Ishikawa (cell line): Measurements from ENCODE around the gene RAB19.

Source experiments
- CEBPB ChIP-seq: IDR thresholded peaks from 2 replicates; pipeline ENCODE4 v1.6.1; 2012
- EP300 ChIP-seq: IDR thresholded peaks from 2 replicates; pipeline ENCODE4 v1.6.1; 2012; ENCODE audit warnings: borderline replicate concordance
- NFIC ChIP-seq: IDR thresholded peaks from 2 replicates; pipeline ENCODE4 v1.6.1; 2012
- RAD21 ChIP-seq: IDR thresholded peaks from 2 replicates; pipeline ENCODE4 v1.6.1; 2012; ENCODE audit warnings: low read depth
- TAF1 ChIP-seq: IDR thresholded peaks from 2 replicates; pipeline ENCODE4 v1.6.1; 2012; ENCODE audit warnings: low read depth, mild to moderate bottlenecking
- TCF12 ChIP-seq: IDR thresholded peaks from 2 replicates; pipeline ENCODE4 v1.6.1; 2012; ENCODE audit warnings: low read depth
- YY1 ChIP-seq: IDR thresholded peaks from 2 replicates; pipeline ENCODE4 v1.6.1; 2012; ENCODE audit warnings: low read depth
- ZBTB7A ChIP-seq: IDR thresholded peaks from 2 replicates; pipeline ENCODE4 v1.6.1; 2012; ENCODE audit warnings: low read depth
- TF ChIP-seq, protein P1 (sequence below): IDR thresholded peaks from 2 replicates; pipeline ENCODE4 v1.6.1; 2012; ENCODE audit warnings: low read depth, mild to moderate bottlenecking
- TF ChIP-seq, protein P2 (sequence below): IDR thresholded peaks from 2 replicates; pipeline ENCODE4 v1.6.1; 2012

DNA sequence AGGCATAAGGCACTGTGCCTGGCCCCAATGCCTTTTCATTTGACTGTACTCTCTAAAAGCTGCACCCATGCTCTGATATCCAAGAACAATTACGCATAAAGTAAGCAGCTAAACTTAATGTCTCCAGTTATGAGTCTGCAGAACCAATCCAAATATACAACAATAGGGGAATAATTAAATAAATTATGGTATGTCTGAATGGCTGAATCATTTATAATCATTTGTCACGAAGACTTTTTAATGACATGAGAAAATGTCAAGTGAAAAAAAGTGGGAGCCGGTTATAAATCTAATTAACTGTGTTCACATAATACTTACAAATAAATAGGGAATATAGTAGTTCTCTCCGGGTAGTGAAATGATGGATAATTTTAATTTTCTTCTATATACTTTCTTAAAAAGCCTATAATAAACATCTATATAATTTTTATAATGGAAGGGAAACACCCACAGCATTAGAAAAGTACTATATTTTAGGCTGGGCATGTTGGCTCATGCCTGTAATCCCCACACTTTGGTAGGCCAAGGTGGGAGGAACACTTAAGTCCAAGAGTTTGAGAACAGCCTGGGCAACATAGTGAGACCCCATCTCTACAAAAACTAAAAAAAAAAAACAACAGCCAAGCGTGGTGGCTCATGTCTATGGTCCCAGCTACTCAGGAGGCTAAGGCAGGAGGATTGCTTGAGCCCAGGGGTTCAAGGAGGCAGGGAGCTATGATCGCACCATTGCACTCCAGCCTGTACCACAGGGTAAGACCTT, 19.7 kb upstream of the RAB19 start:
- TF ChIP-seq EP300, result no peak
- TF ChIP-seq, protein P1, sequence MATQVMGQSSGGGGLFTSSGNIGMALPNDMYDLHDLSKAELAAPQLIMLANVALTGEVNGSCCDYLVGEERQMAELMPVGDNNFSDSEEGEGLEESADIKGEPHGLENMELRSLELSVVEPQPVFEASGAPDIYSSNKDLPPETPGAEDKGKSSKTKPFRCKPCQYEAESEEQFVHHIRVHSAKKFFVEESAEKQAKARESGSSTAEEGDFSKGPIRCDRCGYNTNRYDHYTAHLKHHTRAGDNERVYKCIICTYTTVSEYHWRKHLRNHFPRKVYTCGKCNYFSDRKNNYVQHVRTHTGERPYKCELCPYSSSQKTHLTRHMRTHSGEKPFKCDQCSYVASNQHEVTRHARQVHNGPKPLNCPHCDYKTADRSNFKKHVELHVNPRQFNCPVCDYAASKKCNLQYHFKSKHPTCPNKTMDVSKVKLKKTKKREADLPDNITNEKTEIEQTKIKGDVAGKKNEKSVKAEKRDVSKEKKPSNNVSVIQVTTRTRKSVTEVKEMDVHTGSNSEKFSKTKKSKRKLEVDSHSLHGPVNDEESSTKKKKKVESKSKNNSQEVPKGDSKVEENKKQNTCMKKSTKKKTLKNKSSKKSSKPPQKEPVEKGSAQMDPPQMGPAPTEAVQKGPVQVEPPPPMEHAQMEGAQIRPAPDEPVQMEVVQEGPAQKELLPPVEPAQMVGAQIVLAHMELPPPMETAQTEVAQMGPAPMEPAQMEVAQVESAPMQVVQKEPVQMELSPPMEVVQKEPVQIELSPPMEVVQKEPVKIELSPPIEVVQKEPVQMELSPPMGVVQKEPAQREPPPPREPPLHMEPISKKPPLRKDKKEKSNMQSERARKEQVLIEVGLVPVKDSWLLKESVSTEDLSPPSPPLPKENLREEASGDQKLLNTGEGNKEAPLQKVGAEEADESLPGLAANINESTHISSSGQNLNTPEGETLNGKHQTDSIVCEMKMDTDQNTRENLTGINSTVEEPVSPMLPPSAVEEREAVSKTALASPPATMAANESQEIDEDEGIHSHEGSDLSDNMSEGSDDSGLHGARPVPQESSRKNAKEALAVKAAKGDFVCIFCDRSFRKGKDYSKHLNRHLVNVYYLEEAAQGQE, result no peak
- TF ChIP-seq NFIC, result no peak
- no peak for TF ChIP-seq TAF1
- TF ChIP-seq, protein P2, sequence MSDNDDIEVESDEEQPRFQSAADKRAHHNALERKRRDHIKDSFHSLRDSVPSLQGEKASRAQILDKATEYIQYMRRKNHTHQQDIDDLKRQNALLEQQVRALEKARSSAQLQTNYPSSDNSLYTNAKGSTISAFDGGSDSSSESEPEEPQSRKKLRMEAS, result no peak
- TF ChIP-seq RAD21, result no peak
- no peak for TF ChIP-seq ZBTB7A
- TF ChIP-seq YY1, result no peak
- TF ChIP-seq CEBPB, result no peak
- TF ChIP-seq TCF12, result no peak
